ENCODE measurements around the gene ACSL4.
"Not testable (repeated sequence)": the region's sequence is repeated elsewhere in the genome, so short reads cannot be mapped to it uniquely, and the experiment has no call there.

The ACSL4 gene

GRCh38 chrX:109732807-109733612 lies at the start of gene ACSL4:
ACSL4 (minus strand) TSS chrX:109733257; CDS start chrX:109683363, 49,894 bp downstream.
- DNase-seq: peak; percentile 86

DNA sequence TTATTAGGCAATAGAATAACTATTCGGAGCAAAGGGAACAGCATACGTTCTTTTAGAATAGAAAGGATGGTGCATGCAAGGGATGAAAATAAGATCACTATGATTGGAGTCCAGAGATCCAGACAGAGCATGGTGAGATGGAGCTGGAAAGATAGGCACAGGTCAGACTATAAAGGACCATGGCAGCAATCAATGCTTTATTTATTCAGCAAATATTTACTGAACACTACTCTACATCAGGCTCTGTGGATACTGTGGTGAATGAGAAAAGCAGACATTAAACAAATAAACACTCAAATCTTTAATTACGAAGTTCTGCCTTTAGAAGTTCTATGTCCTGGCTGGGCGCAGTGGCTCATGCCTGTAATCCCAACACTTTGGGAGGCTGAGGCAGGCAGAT lies 44.7 kb upstream of the ACSL4 start:
- DNase-seq: no peak

DNA sequence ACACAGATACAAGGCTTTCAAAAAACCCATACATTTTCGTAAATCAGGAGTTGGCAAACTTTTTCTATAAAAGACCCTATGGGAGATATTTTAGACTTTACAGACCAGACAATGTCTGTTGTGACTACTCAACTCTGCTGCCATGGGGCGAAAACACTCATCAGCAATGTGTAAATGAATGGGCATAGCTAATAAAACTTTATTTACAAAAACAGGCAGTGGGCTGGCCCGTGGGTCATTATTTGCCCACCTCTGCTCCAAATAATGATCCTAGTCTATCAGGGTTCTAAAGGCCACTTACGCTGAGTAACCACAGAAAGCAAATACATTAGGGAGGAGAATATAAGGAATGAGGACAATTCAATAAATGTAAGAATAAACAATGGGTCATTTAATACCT lies 43.9 kb upstream of the ACSL4 start:
- no peak for DNase-seq

DNA sequence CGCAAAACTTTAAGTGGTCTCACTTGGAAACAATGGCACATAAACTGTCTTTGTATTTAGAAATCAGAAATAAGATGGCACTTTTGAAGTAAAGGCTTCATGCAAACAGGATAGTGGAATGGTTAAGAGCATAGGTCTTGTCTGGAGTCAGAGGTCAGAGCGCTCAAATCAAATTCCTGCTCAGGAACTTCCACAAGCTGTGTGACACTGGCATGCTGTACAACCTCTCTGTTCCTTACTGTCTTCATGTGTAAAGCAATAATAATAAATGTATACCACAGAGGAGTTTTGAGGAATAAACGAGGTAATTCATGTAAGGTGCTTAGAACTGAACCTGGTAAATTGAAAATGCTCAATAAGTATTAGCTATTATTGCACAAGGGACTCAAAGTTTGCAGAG lies 43.4 kb upstream of the ACSL4 start:
- DNase-seq: no peak

DNA sequence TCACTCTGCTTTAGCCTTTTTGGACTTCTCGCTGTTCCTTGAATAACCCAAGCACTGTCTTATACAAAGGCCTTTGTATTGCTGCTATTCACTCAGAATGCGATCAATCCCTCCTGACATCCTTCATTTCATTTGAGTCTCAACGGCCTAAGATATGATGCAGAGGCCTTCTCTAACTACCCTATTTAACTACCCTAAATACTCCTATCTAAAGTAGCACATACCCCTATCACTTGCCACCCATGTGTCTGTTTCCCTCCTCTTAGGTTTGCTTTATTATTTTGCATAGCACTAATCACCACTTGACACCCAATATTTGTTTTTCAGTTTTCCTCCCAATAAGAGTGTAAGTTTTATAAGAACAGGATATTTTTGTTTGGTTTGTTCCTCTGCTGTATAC lies 42.3 kb upstream of the ACSL4 start:
- no peak for DNase-seq

- DNase-seq: no peak
Measured at GRCh38 chrX:109774706-109775105, 41.6 kb upstream of the ACSL4 start.

GRCh38 chrX:109774136-109774535 lies 41.1 kb upstream of the ACSL4 start:
- DNase-seq: no peak

GRCh38 chrX:109773374-109773773 lies 40.3 kb upstream of the ACSL4 start:
- no peak for DNase-seq

DNA sequence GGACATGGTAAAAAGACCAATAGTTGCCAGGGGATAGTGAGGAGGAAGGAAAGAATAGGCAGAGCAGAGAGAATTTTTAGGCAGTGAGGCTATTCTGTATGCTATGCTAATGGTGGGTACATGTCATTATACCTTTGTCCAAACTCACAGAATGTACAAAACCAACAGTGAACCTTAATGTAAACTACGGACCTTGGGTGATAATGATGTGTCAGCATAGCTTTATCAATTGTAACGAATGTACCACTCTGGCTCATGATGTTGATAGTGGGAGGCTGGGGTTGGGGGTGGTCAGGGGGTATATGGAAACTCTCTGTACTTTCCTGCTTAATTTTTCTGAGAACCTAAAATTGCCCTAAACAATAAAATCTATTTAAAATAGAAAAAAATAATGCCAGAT lies 37.7 kb upstream of the ACSL4 start:
- DNase-seq: no peak

GRCh38 chrX:109760922-109761250 lies 27.8 kb upstream of the ACSL4 start:
- no peak for DNase-seq

GRCh38 chrX:109760209-109760921 lies 27.3 kb upstream of the ACSL4 start:
- no peak for DNase-seq

GRCh38 chrX:109753256-109753655 lies 20.2 kb upstream of the ACSL4 start:
- DNase-seq: no peak

DNA sequence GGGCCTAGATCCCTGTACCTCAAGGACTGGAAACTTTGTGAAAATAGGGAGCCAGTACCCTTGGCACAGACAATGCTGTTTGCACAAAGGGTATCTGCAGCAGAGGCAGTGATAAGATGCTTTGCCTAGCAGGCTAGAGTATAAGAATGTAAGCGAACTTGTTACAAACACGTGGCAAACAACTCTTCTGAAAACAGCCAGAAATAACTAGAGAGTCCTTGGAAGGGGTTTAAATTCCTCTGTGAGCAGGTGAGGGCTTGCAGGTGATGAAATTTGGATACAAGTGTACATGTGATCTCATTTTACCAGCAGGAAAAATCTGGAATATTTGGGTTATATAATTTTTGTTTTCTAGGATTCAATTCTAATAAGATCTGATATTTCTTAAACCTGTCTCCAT lies 18.6 kb upstream of the ACSL4 start:
- DNase-seq: no peak

GRCh38 chrX:109749207-109749606 lies 16.1 kb upstream of the ACSL4 start:
- no peak for DNase-seq

DNA sequence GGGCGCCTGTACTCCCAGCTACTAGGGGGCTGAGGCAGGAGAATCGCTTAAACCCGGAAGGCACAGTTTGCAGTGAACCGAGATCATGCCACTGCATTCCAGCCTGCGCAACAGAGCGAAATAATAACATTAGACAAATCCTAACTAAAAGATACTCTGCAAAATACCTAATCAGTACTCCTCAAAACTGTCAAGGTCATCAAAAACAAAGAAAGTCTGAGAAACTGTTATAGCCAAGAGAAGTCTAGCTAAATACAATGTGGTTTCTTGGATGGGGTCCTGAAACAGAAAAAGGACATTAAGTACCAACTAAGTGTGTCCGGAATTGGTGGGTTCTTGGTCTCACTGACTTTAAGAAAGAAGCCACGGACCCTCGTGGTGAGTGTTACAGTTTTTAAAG lies 14.6 kb upstream of the ACSL4 start:
- no peak for DNase-seq

DNA sequence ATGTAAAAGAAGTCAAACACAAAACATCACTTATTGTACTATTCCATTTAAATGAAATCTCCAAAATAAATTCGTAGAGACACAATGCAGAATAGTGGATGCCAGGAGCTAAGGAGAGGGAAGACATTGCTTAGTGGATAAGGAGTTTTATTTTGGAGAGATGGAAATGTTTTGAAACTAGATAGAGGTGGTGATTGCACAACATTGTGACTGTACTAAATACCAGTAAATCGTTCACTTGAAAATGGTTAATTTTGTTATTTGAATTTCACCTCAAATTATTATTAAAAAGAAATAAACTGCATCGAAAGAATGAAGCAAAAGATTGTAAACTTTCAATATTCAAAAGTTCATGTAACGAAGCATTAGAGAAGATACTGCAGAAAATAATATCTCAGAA lies 9.7 kb upstream of the ACSL4 start:
- no peak for DNase-seq

- DNase-seq: not testable (repeated sequence)
Measured at GRCh38 chrX:109740896-109741295, 7.8 kb upstream of the ACSL4 start.

DNA sequence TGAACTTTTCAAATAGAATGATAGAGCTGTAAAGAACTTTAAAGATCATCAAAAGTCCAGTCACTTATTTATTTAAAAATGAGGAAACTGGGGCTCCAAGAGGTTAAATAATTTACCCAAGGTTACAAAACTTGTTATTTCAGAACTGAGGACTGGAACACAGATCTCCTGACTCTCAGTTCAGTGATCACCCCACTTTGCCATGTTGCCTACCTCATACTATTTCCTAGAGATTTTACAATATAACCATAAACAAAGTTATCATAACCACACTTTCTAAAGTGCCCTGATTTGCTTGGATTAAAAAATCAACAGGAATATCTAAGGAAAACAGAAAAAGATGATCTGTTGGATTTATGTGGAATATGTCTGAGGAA lies 7.4 kb upstream of the ACSL4 start:
- no peak for DNase-seq

DNA sequence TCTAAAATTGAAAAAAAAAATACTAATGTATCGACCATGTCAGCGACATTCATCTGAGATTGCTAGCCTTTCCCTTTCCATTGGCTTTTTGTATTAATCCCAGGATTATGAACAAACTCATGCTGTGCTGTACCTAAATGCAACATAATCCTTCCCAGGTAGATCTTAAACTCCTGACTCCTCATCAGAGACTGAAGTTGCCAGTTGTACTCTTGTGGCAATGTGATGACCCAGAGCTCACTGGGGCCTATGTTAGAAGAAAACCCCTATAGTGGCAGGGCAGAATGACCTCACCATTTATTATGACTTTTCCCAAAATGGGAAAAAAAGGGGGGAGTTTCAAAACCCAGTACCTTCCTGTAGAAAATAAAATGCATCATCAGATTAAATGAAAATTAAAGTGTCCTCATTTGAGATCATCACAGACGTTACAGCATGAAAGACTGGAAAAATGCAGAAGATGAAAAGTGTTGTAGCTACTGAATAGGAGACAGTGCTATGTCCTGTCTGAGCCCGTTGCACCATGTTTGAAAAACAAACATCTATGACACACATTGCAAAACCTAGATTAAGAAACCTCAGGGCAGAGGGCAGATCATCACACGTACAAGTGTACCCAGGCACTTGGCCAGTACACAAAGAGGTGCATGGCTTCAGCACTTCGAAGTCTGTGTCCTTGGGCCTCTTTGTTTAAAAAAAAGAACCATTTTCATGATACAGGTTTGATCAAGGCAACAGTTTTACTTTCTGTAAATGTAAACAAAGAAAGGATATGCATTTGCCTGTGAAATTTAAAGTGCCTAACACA lies 6.8 kb upstream of the ACSL4 start:
- DNase-seq: no peak

- no peak for DNase-seq
Measured at GRCh38 chrX:109735202-109735744, 2.2 kb upstream of the ACSL4 start.

GRCh38 chrX:109733613-109734083 lies 591 bp upstream of the ACSL4 start:
- DNase-seq: no peak

- peak; percentile 15 for DNase-seq
Measured at GRCh38 chrX:109732017-109732801, 848 bp downstream of the ACSL4 start.

DNA sequence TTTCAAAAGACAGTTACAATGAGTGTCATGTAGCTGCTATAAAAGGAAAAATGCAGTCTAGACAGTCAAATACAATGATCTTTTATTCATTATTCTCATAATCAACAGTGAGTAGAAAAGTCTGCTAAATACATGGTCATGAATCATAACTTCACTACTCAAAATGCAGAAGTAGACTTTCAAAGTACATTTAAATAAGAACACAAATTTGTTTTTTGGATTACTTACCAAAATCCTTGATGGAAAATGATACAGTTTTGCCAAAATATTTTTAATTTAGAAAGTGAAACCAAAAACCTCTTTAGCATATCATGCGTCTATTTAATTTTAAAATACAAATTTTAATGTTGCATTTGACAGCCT lies 4.9 kb downstream of the ACSL4 start:
- DNase-seq: no peak

All from activated naive CD4-positive, alpha-beta T cell treated with anti-CD3 and anti-CD28 coated beads, Interleukin-2, amount 50 U/mL, for 16 hours (primary cell).